ENCODE measurements around the gene TMEM198. TPM values are rescaled to one million over a fixed set of nuclear protein-coding genes. Genes with fewer than 3 reads are reported as not detected.

TMEM198 gene
- total and polyA plus RNA-seq, 9 of the 15 experiments (the other 6 are each of a cell fraction or from before 2014, with no cell fraction given), result 0.03 to 3.8 (median 1.0) TPM

DNA sequence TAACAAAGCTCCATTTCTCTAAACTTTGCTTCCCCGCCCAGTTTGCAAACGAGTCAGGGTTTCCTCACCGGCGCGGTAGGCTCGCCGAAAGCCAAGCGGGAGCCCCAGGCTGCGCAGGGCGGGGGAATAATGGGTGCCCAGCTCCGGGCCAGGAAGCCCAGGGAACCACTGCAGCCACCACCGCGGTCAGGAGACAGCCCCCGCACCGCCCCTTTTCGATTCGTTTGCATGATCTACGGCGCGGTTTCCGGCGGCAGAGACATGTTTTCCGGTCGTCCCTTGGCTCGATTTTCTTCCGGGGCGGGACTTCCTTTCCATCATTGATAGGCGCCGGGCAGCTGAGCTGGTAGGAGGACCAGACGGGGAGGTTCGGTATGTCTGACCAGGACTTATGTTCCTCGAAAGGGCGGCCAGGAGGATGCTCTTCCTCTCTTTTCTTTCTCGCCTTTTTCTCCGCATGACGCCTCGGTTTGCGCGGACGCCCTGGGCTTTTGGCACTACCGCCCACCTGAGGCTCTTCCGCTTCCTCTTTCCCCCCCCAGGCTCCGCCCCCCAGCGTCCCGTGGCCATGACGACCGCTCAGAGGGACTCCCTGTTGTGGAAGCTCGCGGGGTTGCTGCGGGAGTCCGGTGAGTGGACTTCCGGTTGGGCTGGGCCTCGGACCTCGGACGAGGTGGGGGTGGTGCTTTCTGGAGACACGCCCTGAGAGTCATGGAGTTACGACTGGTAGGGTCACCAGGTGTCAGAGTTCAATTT lies 53.9 kb downstream of the TMEM198 start, which contains the start of gene STK11IP (continued):
- TF ChIP-seq PHF21A (IDR thresholded peaks at IDR 0.05; ENCODE audit: borderline replicate concordance, low read depth), result no peak
- TF ChIP-seq FOXM1 (IDR thresholded peaks at IDR 0.05; ENCODE audit: low read depth), result no peak
- no peak for TF ChIP-seq FOXM1 (CRISPR knock-in tag; IDR thresholded peaks at IDR 0.05; ENCODE audit: low read depth)
- TF ChIP-seq, protein P1, sequence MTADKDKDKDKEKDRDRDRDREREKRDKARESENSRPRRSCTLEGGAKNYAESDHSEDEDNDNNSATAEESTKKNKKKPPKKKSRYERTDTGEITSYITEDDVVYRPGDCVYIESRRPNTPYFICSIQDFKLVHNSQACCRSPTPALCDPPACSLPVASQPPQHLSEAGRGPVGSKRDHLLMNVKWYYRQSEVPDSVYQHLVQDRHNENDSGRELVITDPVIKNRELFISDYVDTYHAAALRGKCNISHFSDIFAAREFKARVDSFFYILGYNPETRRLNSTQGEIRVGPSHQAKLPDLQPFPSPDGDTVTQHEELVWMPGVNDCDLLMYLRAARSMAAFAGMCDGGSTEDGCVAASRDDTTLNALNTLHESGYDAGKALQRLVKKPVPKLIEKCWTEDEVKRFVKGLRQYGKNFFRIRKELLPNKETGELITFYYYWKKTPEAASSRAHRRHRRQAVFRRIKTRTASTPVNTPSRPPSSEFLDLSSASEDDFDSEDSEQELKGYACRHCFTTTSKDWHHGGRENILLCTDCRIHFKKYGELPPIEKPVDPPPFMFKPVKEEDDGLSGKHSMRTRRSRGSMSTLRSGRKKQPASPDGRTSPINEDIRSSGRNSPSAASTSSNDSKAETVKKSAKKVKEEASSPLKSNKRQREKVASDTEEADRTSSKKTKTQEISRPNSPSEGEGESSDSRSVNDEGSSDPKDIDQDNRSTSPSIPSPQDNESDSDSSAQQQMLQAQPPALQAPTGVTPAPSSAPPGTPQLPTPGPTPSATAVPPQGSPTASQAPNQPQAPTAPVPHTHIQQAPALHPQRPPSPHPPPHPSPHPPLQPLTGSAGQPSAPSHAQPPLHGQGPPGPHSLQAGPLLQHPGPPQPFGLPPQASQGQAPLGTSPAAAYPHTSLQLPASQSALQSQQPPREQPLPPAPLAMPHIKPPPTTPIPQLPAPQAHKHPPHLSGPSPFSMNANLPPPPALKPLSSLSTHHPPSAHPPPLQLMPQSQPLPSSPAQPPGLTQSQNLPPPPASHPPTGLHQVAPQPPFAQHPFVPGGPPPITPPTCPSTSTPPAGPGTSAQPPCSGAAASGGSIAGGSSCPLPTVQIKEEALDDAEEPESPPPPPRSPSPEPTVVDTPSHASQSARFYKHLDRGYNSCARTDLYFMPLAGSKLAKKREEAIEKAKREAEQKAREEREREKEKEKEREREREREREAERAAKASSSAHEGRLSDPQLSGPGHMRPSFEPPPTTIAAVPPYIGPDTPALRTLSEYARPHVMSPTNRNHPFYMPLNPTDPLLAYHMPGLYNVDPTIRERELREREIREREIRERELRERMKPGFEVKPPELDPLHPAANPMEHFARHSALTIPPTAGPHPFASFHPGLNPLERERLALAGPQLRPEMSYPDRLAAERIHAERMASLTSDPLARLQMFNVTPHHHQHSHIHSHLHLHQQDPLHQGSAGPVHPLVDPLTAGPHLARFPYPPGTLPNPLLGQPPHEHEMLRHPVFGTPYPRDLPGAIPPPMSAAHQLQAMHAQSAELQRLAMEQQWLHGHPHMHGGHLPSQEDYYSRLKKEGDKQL (CRISPR knock-in tag; IDR thresholded peaks at IDR 0.05; ENCODE audit: borderline replicate concordance), result no peak
- peak; percentile 94 for TF ChIP-seq GABPB1 (CRISPR knock-in tag; IDR thresholded peaks at IDR 0.05)
- TF ChIP-seq MEF2D (tag; conservative IDR thresholded peaks at IDR 0.05; ENCODE audit: low read depth), result no peak
- TF ChIP-seq, protein P2, sequence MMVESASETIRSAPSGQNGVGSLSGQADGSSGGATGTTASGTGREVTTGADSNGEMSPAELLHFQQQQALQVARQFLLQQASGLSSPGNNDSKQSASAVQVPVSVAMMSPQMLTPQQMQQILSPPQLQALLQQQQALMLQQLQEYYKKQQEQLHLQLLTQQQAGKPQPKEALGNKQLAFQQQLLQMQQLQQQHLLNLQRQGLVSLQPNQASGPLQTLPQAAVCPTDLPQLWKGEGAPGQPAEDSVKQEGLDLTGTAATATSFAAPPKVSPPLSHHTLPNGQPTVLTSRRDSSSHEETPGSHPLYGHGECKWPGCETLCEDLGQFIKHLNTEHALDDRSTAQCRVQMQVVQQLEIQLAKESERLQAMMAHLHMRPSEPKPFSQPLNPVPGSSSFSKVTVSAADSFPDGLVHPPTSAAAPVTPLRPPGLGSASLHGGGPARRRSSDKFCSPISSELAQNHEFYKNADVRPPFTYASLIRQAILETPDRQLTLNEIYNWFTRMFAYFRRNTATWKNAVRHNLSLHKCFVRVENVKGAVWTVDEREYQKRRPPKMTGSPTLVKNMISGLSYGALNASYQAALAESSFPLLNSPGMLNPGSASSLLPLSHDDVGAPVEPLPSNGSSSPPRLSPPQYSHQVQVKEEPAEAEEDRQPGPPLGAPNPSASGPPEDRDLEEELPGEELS (CRISPR knock-in tag; IDR thresholded peaks at IDR 0.05; ENCODE audit: borderline replicate concordance), result no peak
- TF ChIP-seq, protein P3, sequence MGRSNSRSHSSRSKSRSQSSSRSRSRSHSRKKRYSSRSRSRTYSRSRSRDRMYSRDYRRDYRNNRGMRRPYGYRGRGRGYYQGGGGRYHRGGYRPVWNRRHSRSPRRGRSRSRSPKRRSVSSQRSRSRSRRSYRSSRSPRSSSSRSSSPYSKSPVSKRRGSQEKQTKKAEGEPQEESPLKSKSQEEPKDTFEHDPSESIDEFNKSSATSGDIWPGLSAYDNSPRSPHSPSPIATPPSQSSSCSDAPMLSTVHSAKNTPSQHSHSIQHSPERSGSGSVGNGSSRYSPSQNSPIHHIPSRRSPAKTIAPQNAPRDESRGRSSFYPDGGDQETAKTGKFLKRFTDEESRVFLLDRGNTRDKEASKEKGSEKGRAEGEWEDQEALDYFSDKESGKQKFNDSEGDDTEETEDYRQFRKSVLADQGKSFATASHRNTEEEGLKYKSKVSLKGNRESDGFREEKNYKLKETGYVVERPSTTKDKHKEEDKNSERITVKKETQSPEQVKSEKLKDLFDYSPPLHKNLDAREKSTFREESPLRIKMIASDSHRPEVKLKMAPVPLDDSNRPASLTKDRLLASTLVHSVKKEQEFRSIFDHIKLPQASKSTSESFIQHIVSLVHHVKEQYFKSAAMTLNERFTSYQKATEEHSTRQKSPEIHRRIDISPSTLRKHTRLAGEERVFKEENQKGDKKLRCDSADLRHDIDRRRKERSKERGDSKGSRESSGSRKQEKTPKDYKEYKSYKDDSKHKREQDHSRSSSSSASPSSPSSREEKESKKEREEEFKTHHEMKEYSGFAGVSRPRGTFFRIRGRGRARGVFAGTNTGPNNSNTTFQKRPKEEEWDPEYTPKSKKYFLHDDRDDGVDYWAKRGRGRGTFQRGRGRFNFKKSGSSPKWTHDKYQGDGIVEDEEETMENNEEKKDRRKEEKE (IDR thresholded peaks at IDR 0.05; ENCODE audit: borderline replicate concordance in 1 of 2, control insufficient read depth in 1 of 2, low read depth in 2 of 2, low read length in 1 of 2), result 0 out of 4 replicates have a peak, but pooled peaks of 1 of the 2 experiments have one; percentile 17
- TF ChIP-seq ZNF507 (tag; conservative IDR thresholded peaks at IDR 0.05), result no peak
- TF ChIP-seq FOXP1 (CRISPR knock-in tag; IDR thresholded peaks at IDR 0.05), result no peak
- no peak for TF ChIP-seq ZNF707 (CRISPR knock-in tag; conservative IDR thresholded peaks at IDR 0.05)
- no peak for TF ChIP-seq ZNF696 (CRISPR knock-in tag; conservative IDR thresholded peaks at IDR 0.05)
- no peak for TF ChIP-seq PHB (CRISPR knock-in tag; IDR thresholded peaks at IDR 0.05)
- no peak for TF ChIP-seq ZNF695 (CRISPR knock-in tag; IDR thresholded peaks at IDR 0.05)
- TF ChIP-seq, protein P4, sequence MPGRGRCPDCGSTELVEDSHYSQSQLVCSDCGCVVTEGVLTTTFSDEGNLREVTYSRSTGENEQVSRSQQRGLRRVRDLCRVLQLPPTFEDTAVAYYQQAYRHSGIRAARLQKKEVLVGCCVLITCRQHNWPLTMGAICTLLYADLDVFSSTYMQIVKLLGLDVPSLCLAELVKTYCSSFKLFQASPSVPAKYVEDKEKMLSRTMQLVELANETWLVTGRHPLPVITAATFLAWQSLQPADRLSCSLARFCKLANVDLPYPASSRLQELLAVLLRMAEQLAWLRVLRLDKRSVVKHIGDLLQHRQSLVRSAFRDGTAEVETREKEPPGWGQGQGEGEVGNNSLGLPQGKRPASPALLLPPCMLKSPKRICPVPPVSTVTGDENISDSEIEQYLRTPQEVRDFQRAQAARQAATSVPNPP (IDR thresholded peaks at IDR 0.05; ENCODE audit: borderline replicate concordance, insufficient read depth, insufficient read length), result no peak

Data from K562 (cell line).